Neural crest cell (in vitro differentiated cells): ENCODE measurements around the gene FGFR3. TPM values are rescaled to one million over a fixed set of nuclear protein-coding genes. Genes with fewer than 3 reads are reported as not detected.

ENCODE experiments used
- DNase-seq: peaks from one replicate; pipeline ENCODE4 v3.0.0; 2021; ENCODE audit warnings: low read depth, mixed read lengths, low spot score
- H3K27ac Mint-ChIP-seq: one replicate; pipeline ENCODE4 v1.8.0; 2021; ENCODE audit warnings: mild to moderate bottlenecking, mixed read lengths; ENCODE audit not compliant: unreplicated experiment
- H3K27me3 Mint-ChIP-seq: 2 replicates; pipeline ENCODE4 v1.8.0; 2021; ENCODE audit warnings: low read depth, mild to moderate bottlenecking, mixed read lengths
- H3K36me3 Mint-ChIP-seq: 2 replicates; pipeline ENCODE4 v1.8.0; 2021; ENCODE audit warnings: low read depth, mild to moderate bottlenecking, mixed read lengths
- H3K4me1 Mint-ChIP-seq: 2 replicates; pipeline ENCODE4 v1.8.0; 2021; ENCODE audit warnings: mixed read lengths
- H3K4me3 Mint-ChIP-seq: one replicate; pipeline ENCODE4 v1.8.0; 2021; ENCODE audit warnings: mild to moderate bottlenecking, mixed read lengths
- H3K9me3 Mint-ChIP-seq: 2 replicates; pipeline ENCODE4 v1.8.0; 2021; ENCODE audit warnings: mixed read lengths
- total RNA-seq: library from RNA; stranded (reverse); gene quantifications from 2 replicates; pipeline ENCODE4 v1.2.1, GENCODE V29; 2021
- TF ChIP-seq, protein P1 (sequence below): fragments of 200-600 bp; sonication (generic); conservative IDR thresholded peaks from 2 replicates; pipeline ENCODE4 v1.5.0; 2021; ENCODE audit warnings: antibody characterized with exemption, mild to moderate bottlenecking

FGFR3 gene
- total RNA-seq, 1 donor from 2014 or later: 48.1 TPM

DNA sequence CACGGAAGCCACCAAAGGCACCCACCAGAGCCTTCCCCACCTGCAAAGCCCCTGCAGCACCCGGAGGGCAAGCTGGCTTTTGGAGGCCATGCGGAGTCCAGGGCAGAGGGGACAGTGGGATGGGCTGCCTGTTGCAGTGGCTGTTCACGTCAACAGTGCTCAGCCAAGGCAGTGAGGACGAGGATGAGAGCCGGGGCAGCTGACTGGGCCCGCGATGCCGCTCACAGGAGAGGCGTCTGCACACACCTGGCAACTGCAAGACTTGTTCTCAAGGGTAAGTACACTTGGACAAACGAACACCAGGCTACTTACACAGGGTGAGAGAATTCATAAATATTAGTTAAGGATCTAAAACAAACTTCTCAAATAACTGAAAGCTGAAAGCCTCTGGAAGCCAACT lies 19.6 kb downstream of the FGFR3 start:
- Mint-ChIP-seq H3K36me3 (no peaks in the 10 kb centered on the region), H3K27me3 (no peaks in the 10 kb centered on the region), H3K4me1 (no peaks in the 10 kb centered on the region), H3K9me3 (no peaks in the 10 kb centered on the region), H3K27ac (no peak overlapping the region), H3K4me3 (no peak overlapping the region)
- DNase-seq: no peak
- TF ChIP-seq, protein P1, sequence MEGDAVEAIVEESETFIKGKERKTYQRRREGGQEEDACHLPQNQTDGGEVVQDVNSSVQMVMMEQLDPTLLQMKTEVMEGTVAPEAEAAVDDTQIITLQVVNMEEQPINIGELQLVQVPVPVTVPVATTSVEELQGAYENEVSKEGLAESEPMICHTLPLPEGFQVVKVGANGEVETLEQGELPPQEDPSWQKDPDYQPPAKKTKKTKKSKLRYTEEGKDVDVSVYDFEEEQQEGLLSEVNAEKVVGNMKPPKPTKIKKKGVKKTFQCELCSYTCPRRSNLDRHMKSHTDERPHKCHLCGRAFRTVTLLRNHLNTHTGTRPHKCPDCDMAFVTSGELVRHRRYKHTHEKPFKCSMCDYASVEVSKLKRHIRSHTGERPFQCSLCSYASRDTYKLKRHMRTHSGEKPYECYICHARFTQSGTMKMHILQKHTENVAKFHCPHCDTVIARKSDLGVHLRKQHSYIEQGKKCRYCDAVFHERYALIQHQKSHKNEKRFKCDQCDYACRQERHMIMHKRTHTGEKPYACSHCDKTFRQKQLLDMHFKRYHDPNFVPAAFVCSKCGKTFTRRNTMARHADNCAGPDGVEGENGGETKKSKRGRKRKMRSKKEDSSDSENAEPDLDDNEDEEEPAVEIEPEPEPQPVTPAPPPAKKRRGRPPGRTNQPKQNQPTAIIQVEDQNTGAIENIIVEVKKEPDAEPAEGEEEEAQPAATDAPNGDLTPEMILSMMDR: no peak

DNA sequence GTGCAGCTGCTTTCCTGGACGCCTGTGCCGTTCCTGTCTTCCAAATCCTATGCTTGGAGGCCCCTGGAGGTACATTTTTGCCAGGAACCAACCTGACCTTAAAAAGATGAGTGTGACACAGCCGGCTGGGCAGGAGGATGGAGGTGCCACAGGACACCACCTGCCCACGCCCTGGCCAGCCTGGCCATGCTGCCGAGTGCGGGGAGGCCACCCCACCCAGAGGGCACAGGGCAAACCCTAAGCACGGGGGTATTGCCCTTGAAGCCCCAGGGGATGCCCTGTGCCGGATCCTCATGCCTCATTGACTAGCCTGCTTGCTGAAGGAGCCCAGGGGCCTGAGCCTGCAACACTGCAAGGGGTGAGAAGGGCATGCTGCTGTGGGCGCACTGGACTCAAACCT lies 20.1 kb downstream of the FGFR3 start:
- Mint-ChIP-seq H3K27me3 (no peaks in the 10 kb centered on the region), H3K27ac (no peak overlapping the region), H3K36me3 (no peaks in the 10 kb centered on the region), H3K4me3 (no peak overlapping the region), H3K4me1 (no peaks in the 10 kb centered on the region), H3K9me3 (no peaks in the 10 kb centered on the region)
- TF ChIP-seq, protein P1: no peak
- DNase-seq: no peak

DNA sequence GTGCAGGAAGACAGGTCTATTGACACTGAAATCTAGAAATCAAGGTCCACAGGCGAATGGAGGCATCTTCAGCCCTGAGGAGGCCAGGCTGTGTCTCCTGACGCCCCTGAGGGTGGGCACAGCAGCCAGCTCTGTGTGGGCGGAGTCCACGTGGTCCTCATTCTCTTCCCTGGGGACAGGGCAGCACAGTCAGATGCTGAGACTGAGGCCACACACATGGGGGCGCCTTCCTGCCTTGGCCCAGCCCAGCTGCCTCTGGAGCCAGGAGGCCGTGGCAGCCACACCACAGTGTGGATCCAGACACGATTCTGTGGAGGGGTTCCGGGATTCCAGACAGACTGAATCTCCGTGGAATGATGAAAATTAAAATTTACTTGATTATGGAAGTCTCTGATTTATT lies 20.8 kb downstream of the FGFR3 start:
- Mint-ChIP-seq H3K27me3 (no peaks in the 10 kb centered on the region), H3K4me1 (no peaks in the 10 kb centered on the region), H3K4me3 (no peak overlapping the region), H3K9me3 (no peaks in the 10 kb centered on the region), H3K27ac (no peak overlapping the region), H3K36me3 (no peaks in the 10 kb centered on the region)
- DNase-seq: no peak
- TF ChIP-seq, protein P1: no peak

DNA sequence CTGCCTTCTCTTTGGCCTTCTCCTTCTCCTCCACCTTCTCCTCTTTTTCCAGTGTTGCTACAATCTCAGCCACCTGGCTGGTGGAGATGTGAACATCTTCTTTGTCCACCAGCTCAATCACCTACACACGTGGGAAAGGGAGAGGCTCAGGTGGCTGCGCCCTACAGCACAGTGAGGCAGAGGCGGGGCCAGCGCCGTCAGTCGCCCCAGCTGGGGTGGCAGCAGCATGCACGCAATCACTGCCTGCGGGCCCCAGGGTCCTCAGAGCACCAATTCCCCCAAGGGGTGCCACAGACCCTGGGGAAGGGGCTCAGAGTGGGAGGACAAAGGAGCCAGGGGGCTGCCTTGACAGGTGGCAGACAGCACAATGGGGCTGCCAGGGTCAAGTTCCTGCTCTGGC lies 21.4 kb downstream of the FGFR3 start:
- TF ChIP-seq, protein P1: no peak
- no peak for DNase-seq
- Mint-ChIP-seq H3K36me3 (peaks cover 2% of the 10 kb centered on the region), H3K9me3 (no peaks in the 10 kb centered on the region), H3K4me1 (no peaks in the 10 kb centered on the region), H3K27ac (no peak overlapping the region), H3K4me3 (no peak overlapping the region), H3K27me3 (no peaks in the 10 kb centered on the region)

DNA sequence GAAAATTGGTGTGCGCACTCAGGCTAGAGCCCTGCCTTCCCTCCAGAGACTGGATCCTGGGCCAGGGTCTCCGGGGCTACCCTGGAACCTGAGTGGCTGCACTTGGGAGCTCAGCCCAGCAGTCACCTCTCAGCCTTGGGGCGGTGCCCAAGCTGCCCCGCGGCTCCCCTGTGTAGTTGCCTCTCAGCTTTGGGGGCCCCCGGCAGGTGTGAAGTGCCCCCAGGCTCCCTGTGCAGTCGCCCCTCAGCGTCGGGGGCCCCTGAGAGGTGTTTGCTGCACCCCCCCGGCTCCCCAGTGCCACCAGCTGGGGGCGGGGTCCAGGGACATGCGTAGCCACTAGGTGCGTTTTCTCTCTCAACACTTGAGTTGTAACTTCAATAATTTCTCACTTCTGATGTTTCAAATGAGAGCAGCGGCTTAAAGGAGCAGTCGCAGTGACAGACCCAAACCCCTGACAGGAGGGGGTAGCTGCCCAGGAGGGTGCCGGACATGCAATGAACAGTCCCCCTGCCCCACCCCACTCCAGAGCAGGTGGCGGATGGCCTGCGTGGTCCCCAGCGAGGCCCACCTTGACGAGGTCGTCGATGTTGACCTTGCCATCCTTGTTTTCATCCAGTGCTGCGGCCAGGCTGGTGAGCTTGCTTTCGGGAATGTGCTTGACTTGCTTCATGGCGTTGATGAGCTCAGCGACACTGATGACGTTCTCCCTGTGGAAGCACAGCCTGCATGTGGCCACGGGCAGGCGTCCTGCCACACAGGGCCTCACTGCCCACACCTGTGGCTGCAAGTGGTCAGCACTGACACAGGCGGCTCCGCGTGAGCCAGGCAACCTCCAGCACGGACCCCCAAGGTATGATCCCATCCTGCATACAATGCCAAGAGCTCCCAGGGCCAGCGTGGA lies 22.3 kb downstream of the FGFR3 start:
- peaks cover 2% of the 10 kb centered on the region for H3K36me3 Mint-ChIP-seq
- no peaks in the 10 kb centered on the region for H3K27me3 Mint-ChIP-seq
- TF ChIP-seq, protein P1: no peak
- H3K9me3 Mint-ChIP-seq: no peaks in the 10 kb centered on the region
- no peak for DNase-seq
- H3K27ac Mint-ChIP-seq: no peak overlapping the region
- H3K4me1 Mint-ChIP-seq: no peaks in the 10 kb centered on the region
- no peak overlapping the region for H3K4me3 Mint-ChIP-seq
